ENCODE measurements around the gene SRSF7.
A peak's percentile ranks its signal among the peaks of the same experiment; 100 is the strongest.

Gene SRSF7

GRCh38 chr2:38791744-38792143, 40.6 kb upstream of the SRSF7 start (continued):
- TF ChIP-seq CTCF (tag by site-specific recombination; IDR thresholded peaks at IDR 0.05) (no peak), ZNF133 (tag by site-specific recombination; IDR thresholded peaks at IDR 0.05) (no peak), ZBTB26 (tag by site-specific recombination; optimal IDR thresholded peaks at IDR 0.05) (no peak)

GRCh38 chr2:38789691-38790090, 38.5 kb upstream of the SRSF7 start:
- no peak overlapping the region for H3K4me3 ChIP-seq (ENCODE audit: low read depth, low read length)
- no peaks in the 10 kb centered on the region for H3K9me3 ChIP-seq (ENCODE audit: control insufficient read depth, insufficient read depth, low read depth, low read length)
- no peak for TF ChIP-seq ZNF398 (tag by site-specific recombination; IDR thresholded peaks at IDR 0.05)
- no peak for TF ChIP-seq GLIS2 (tag by site-specific recombination; IDR thresholded peaks at IDR 0.05)
- TF ChIP-seq ZNF645 (tag by site-specific recombination; IDR thresholded peaks at IDR 0.05), result no peak
- ChIA-PET POLR2A (interaction anchor here (1.1 kb wide), 1 partner anchor 38 kb away, joined by 5 read pairs; the partner anchor contains the start of gene SRSF7), CTCF (no interaction called here)
- no peak overlapping the region for H3K27ac ChIP-seq (ENCODE audit: extremely low read depth, low read depth, low read length)
- no peaks in the 10 kb centered on the region for H3K36me3 ChIP-seq (ENCODE audit: control insufficient read depth in 2 of 2, insufficient read depth in 1 of 2, low read length in 2 of 2)
- H3K4me1 ChIP-seq (ENCODE audit: control insufficient read depth, insufficient read depth, low read length), result no peaks in the 10 kb centered on the region

- TF ChIP-seq OSR2 (tag by site-specific recombination; IDR thresholded peaks at IDR 0.05) (peak; percentile 29; the same call in 1 of the 2 replicates), ZNF354C (tag by site-specific recombination; IDR thresholded peaks at IDR 0.05; ENCODE audit: borderline replicate concordance, low read depth) (no peak)
- no peak overlapping the region for H3K4me3 ChIP-seq (ENCODE audit: low read depth, low read length)
- no peaks in the 10 kb centered on the region for H3K9me3 ChIP-seq (ENCODE audit: control insufficient read depth, insufficient read depth, low read depth, low read length)
- CTCF ChIA-PET, result no interaction called here
- no peaks in the 10 kb centered on the region for H3K4me1 ChIP-seq (ENCODE audit: control insufficient read depth, insufficient read depth, low read length)
- POLR2A ChIA-PET, result interaction anchor here (1.3 kb wide), 1 partner anchor 37 kb away, joined by 5 read pairs; the partner anchor contains the start of gene SRSF7
- no peaks in the 10 kb centered on the region; a peak in 1 of 3 replicates for H3K36me3 ChIP-seq (ENCODE audit: control insufficient read depth in 2 of 2, insufficient read depth in 1 of 2, low read length in 2 of 2)
- no peak overlapping the region for H3K27ac ChIP-seq (ENCODE audit: extremely low read depth, low read depth, low read length)
Measured at GRCh38 chr2:38788306-38788705, 37.1 kb upstream of the SRSF7 start.

DNA sequence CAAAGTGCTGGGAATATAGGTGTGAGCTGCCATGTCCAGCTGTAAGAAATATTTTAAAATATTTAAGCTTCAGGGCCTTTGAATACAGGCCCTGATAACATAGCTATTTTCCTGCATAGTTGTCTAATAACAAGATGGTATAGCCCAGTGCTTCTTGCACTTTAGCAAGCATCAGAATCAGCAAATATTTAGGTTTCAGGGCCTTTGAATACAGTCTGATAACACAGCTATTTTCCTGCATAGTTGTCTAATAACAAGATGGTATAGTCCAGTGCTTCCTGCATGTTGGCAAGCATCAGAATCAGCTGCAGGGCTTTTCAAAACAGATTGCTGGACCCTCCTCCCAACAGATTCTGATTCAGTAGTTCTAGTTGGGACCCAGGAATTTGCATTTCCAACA, 32.4 kb upstream of the SRSF7 start:
- Histone ChIP-seq H3K4me1 (ENCODE audit: control insufficient read depth, insufficient read depth, low read length) (0 out of 2 replicates have a peak, but pooled peaks cover 3% of the 10 kb centered on the region), H3K27ac (ENCODE audit: extremely low read depth, low read depth, low read length) (no peak overlapping the region), H3K36me3 (ENCODE audit: control insufficient read depth in 2 of 2, insufficient read depth in 1 of 2, low read length in 2 of 2) (peaks cover 23 to 26% of the 10 kb centered on the region in 2 experiments; a peak in 2 of 3 replicates), H3K9me3 (ENCODE audit: control insufficient read depth, insufficient read depth, low read depth, low read length) (no peaks in the 10 kb centered on the region), H3K4me3 (ENCODE audit: low read depth, low read length) (no peak overlapping the region)
- POLR2A ChIA-PET, result interaction anchor here (0.6 to 2.4 kb wide), 3 partner anchors 33 to 188 kb away, joined by 4 to 31 read pairs (median 4); partner anchors contain the start of gene SRSF7
- TF ChIP-seq, protein P1, sequence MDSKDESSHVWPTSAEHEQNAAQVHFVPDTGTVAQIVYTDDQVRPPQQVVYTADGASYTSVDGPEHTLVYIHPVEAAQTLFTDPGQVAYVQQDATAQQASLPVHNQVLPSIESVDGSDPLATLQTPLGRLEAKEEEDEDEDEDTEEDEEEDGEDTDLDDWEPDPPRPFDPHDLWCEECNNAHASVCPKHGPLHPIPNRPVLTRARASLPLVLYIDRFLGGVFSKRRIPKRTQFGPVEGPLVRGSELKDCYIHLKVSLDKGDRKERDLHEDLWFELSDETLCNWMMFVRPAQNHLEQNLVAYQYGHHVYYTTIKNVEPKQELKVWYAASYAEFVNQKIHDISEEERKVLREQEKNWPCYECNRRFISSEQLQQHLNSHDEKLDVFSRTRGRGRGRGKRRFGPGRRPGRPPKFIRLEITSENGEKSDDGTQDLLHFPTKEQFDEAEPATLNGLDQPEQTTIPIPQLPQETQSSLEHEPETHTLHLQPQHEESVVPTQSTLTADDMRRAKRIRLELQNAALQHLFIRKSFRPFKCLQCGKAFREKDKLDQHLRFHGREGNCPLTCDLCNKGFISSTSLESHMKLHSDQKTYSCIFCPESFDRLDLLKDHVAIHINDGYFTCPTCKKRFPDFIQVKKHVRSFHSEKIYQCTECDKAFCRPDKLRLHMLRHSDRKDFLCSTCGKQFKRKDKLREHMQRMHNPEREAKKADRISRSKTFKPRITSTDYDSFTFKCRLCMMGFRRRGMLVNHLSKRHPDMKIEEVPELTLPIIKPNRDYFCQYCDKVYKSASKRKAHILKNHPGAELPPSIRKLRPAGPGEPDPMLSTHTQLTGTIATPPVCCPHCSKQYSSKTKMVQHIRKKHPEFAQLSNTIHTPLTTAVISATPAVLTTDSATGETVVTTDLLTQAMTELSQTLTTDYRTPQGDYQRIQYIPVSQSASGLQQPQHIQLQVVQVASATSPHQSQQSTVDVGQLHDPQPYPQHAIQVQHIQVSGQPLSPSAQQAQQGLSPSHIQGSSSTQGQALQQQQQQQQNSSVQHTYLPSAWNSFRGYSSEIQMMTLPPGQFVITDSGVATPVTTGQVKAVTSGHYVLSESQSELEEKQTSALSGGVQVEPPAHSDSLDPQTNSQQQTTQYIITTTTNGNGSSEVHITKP (tag by site-specific recombination; IDR thresholded peaks at IDR 0.05), result peak; percentile 40
- TF ChIP-seq ZNF214 (tag by site-specific recombination; IDR thresholded peaks at IDR 0.05; ENCODE audit: borderline replicate concordance), result no peak
- CTCF ChIA-PET, result no interaction called here

Measured in HEK293 (cell line).